Endometrial microvascular endothelial cells (primary cell): Measurements from ENCODE around the gene CYP39A1. TPM values are rescaled to one million over a fixed set of nuclear protein-coding genes. Genes with fewer than 3 reads are reported as not detected.

ENCODE experiments used
- in situ Hi-C: cut with HindIII; loops from 2 replicates; pipeline ENCODE4 v1.10.0; 2017; ENCODE audit warnings: low sequenced_read_pairs, low pct_unique_long_range_greater_than_20kb; ENCODE audit errors: inconsistent ontology term
- total RNA-seq: library from RNA; depleted of rRNA; stranded (reverse); fragments of >200 nt; gene quantifications from one replicate; pipeline ENCODE4 v1.2.3, GENCODE V29; 2015; ENCODE audit errors: inconsistent ontology term

The CYP39A1 gene
- total RNA-seq, 1 donor from 2014 or later, result 0.09 TPM

- in situ Hi-C loops, result no loop called here
Observed at GRCh38 chr6:46606338-46606737, 46.3 kb downstream of the CYP39A1 start.

GRCh38 chr6:46605091-46605797, 47.4 kb downstream of the CYP39A1 start:
- in situ Hi-C loops, result no loop called here

DNA sequence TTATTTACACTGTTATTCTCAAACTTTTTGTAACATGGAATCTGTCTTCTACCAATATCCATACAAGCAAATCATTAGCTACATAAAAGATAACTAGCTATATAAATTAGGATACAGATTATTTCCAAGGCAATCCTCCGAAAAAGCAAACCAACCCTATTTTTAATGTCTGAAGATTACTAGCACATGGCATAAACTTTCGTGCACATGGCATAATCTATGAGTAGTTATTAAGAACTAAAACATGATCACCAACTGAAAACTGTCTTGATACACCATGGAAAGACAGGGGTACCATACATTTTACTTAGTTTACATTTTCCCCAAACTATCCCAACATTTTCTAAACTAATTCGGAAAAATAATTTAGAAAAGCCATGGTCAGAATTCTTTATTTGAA, 54.4 kb downstream of the CYP39A1 start:
- in situ Hi-C loops, result no loop called here

DNA sequence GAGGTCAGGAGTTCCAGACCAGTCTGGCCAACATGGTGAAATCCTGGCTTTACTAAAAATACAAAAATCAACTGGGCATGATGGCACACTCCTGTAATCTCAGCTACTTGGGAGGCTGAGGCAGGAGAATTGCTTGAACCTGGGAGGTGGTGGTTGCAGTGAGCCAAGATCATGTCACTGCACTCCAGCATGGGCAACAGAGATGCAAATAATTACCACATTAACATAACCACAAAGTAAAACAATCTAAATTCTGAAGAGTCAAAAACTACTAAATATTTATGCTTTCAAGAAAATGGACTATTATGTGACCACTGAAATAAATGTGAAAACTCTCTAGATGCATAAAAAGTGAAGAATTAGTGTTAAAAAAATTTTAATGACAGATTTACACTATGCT, 59.9 kb downstream of the CYP39A1 start:
- in situ Hi-C loops, result no loop called here

DNA sequence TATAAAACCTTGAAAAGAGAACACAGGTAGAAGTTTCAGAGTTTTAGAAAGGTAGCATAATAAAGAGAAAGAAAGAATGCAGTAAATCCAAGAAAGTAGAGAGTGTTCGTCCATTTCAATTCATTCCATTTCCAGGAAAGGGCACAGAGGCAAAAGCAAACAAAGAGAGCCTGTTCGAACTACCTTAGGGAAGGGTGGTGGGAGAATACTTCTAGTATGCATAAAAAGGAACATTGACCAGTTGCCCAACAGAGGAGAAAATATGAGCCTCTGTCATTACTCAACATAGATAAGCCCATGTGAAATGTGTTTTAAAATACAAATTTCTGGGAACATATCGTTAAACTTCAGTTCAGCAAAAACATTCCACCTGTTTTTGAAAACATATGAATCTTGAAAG, 60.6 kb downstream of the CYP39A1 start:
- in situ Hi-C loops, result no loop called here

- in situ Hi-C loops, result no loop called here
Observed at GRCh38 chr6:46590765-46591164, 61.9 kb downstream of the CYP39A1 start.

- in situ Hi-C loops, result no loop called here
Observed at GRCh38 chr6:46586906-46587305, 65.7 kb downstream of the CYP39A1 start.

DNA sequence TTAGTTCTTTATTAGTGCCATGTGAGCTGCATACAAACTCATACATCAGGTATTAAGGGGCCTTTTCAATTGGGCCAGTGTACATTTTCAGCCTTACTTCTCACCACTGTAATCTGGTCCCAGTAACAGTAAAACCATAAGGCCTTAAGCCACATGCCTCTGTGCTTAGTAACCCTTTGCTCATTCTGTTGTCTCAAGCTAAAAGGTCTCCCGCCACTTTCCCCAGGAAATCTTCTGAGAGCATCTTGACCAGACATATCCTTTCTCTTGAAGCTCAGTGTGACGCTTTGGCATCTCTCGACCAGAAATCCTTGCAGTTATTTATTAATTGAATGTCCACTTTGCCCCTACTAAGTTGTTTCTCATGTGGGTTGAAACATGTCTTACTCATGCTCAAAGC, 68.0 kb downstream of the CYP39A1 start:
- in situ Hi-C loops, result no loop called here

DNA sequence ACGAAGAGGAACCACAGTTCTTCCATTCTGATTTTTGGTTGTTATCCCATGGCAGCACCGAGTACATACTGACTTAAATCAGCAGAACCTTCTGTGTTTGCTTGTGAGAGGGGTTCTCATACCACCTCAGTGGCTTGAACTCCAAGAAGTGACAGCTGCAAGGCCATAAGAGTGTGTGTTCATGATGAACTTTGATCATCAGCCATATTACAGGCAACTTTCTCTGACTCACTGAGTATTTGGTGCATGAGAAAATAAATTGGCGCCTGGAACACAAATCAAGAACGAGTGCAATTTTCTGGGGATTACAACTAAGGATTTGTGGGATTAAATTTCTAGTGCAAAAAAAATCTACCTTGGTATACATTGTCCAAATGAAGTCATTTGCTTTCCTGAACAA, 68.9 kb downstream of the CYP39A1 start:
- in situ Hi-C loops, result no loop called here

- in situ Hi-C loops, result no loop called here
Observed at GRCh38 chr6:46583081-46583480, 69.5 kb downstream of the CYP39A1 start.

GRCh38 chr6:46581459-46582177, 71.0 kb downstream of the CYP39A1 start:
- in situ Hi-C loops, result no loop called here

- in situ Hi-C loops, result no loop called here
Observed at GRCh38 chr6:46575530-46575929, 77.1 kb downstream of the CYP39A1 start.

- in situ Hi-C loops, result no loop called here
Observed at GRCh38 chr6:46573140-46573539, 79.5 kb downstream of the CYP39A1 start.

DNA sequence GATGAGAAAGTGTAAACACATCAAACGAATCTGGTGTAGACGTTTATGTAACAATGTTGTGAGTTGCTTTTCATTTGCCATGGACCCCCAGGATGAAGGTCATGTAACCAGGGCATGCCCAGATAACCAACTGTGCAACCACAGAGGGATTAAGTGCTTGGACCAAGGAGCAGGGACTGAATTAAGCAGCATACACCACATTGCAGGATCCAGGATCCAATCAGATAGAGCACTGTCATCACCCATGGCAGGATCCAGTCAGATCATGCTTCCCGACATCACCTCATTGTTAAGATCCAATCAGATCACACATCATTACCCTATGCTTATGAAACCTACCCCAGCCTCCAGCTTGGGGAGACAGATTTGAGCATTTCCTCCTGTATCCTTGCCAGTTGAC, 87.1 kb downstream of the CYP39A1 start:
- in situ Hi-C loops, result no loop called here

- in situ Hi-C loops, result no loop called here
Observed at GRCh38 chr6:46563924-46564323, 88.7 kb downstream of the CYP39A1 start.

DNA sequence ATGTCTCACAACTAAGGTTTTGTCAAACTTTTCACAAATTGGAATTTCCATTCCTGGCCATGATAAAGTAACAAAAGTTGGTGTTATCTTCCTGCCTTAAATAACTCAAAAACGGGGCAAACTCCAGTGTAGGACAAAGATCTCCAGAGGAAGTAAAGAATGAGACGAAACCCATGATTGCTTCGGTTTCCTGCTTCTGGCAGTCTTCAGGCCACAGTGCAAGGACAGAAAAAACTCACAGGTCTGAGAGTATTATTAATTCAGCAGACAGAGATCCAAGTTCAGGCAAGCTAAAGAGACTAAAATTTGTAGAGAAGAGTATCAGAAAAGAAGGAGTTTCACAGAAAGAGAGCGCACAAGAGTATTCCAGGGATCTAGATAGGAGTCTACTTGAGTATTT, 96.6 kb downstream of the CYP39A1 start:
- in situ Hi-C loops, result no loop called here

DNA sequence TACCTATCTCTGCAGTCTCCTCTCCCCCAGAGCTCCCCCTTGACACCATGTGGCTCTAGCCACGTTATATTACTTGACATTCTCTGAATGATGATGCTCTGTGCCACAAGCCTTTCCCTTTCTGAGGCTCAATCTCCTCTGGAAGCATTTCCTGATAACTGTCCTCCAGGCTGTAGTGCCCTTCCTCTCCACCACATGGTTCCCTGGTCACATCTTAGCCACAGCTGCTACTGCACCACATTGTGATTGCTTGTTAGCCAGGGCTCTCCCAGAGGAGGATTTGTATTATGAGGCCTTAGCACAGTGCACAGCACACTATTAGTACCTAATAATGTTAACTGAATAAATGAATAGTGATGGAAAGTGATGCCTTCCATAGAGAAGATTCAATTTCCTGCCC, 97.5 kb downstream of the CYP39A1 start:
- in situ Hi-C loops, result no loop called here

GRCh38 chr6:46549155-46549554, 103.5 kb downstream of the CYP39A1 start:
- in situ Hi-C loops, result no loop called here

DNA sequence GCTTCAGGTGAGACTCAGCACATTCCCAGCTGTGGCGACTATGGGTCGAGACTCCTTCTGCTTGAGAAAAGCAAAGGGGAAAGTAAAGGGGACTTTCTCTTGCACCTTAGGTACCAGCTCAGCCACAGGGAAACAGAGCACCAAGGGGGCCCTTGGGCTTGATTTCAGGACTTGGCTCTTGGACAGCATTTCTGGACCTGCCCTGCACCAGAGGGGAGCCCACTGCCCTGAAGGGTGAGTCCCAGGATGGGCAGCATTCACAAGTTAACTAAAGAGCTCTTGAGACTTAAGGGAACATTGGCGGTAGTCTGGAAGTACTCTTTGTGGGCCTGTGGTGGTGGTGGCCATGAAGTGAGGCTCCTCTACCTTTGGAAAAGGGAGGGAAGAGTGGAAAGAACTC, 111.1 kb downstream of the CYP39A1 start:
- in situ Hi-C loops, result no loop called here

DNA sequence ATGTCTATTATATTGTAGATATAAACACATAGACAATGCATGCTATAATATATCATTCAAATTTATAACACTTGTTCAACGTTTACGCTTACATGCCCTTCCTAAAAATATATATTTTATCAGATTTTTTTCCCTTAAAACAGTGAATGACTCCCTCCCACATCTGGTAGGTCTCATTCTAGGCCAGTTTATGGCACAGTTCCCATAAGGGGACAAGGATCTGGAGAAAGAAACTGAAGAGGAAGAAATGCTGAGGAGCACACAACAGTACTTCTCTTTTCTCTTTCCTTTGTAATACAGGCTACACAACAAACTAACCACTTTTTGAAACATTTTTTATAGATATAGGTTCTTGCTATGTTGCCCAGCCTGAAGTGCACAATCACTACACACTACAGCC, 112.8 kb downstream of the CYP39A1 start:
- in situ Hi-C loops, result no loop called here
